PC-9 (cell line): ENCODE results near the gene HOXA11. TPM values are rescaled to one million over a fixed set of nuclear protein-coding genes. Genes with fewer than 3 reads are reported as not detected.

Source experiments
- BruUV-seq: library from RNA; stranded (reverse); fragments of 400-500 nt; replicated peaks from 2 replicates; lab custom pipeline; 2021; lab: Mats Ljungman, UMichigan
- CTCF ChIA-PET: fragments of 300-600 bp; sonication (Branson Sonifier 250); formaldehyde crosslinking; loops from one replicate; lab custom pipeline; 2022; ENCODE audit warnings: antibody characterized with exemption; lab: Charles Lee
- POLR2A ChIA-PET: fragments of 300-600 bp; sonication (Branson Sonifier 250); formaldehyde crosslinking; loops from one replicate; lab custom pipeline; 2022; ENCODE audit warnings: antibody characterized with exemption; ENCODE audit not compliant: unreplicated experiment; lab: Charles Lee
- DNase-seq, 2 experiments: peaks; one replicate each; pipeline versions ENCODE4 v3.0.0 to v3.0.0-alpha.2; 2015 to 2022; ENCODE audit warnings: mixed read lengths in 1 of 2
- H2AFZ ChIP-seq: fragments of 200-600 bp; sonication (generic); 2 replicates; pipeline ENCODE4 v1.8.1; 2017; ENCODE audit warnings: antibody characterized with exemption
- H3F3A ChIP-seq: fragments of 200-600 bp; sonication (generic); 2 replicates; pipeline ENCODE4 v1.8.1; 2017; ENCODE audit warnings: antibody characterized with exemption, mild to moderate bottlenecking, low read depth; ENCODE audit not compliant: insufficient read depth
- H3K27ac ChIP-seq: fragments of 200-600 bp; sonication (generic); 2 replicates; pipeline ENCODE4 v1.6.1; 2016; ENCODE audit warnings: mixed run types
- H3K27me3 ChIP-seq: fragments of 200-600 bp; sonication (generic); 2 replicates; pipeline ENCODE4 v1.6.1; 2016; ENCODE audit warnings: low read depth, mixed run types; ENCODE audit not compliant: insufficient read depth
- H3K36me3 ChIP-seq: fragments of 200-600 bp; sonication (generic); 2 replicates; pipeline ENCODE4 v1.6.1; 2016; ENCODE audit warnings: low read depth, mixed run types
- H3K4me1 ChIP-seq: fragments of 200-600 bp; sonication (generic); replicated peaks from 2 replicates; pipeline ENCODE4 v1.6.1; 2016; ENCODE audit warnings: mixed run types; ENCODE audit not compliant: insufficient read depth
- H3K4me2 ChIP-seq: fragments of 200-600 bp; sonication (generic); 2 replicates; pipeline ENCODE4 v1.6.1; 2017; ENCODE audit warnings: mixed run types
- H3K4me3 ChIP-seq: fragments of 200-600 bp; sonication (generic); 2 replicates; pipeline ENCODE4 v1.6.1; 2016; ENCODE audit warnings: mixed run types
- H3K79me2 ChIP-seq: fragments of 200-600 bp; sonication (generic); 2 replicates; pipeline ENCODE4 v1.6.1; 2017; ENCODE audit warnings: low read depth, mixed run types
- H3K9me2 ChIP-seq: fragments of 200-600 bp; sonication (generic); 2 replicates; pipeline ENCODE4 v1.8.1; 2017; ENCODE audit warnings: mild to moderate bottlenecking; ENCODE audit not compliant: insufficient read depth
- H3K9me3 ChIP-seq: fragments of 200-600 bp; sonication (generic); 2 replicates; pipeline ENCODE4 v1.8.1; 2016; ENCODE audit warnings: low read depth; ENCODE audit not compliant: insufficient read depth
- H4K20me1 ChIP-seq: fragments of 200-600 bp; sonication (generic); 2 replicates; pipeline ENCODE4 v1.8.1; 2017; ENCODE audit not compliant: insufficient read depth
- CTCF ChIP-seq: fragments of 200-600 bp; sonication (generic); conservative IDR thresholded peaks from 2 replicates; pipeline ENCODE4 v1.6.1; 2017; ENCODE audit warnings: mixed run types, antibody characterized with exemption, mild to moderate bottlenecking, moderate library complexity
- EZH2 ChIP-seq: fragments of 200-600 bp; sonication (generic); IDR thresholded peaks from 2 replicates; pipeline ENCODE4 v1.8.0; 2017; ENCODE audit warnings: antibody characterized with exemption, low read depth
- intact Hi-C: fragments of 100-400 bp; cut with micrococcal nuclease; formaldehyde crosslinking; loops from one replicate; pipeline ENCODE4 v1.10.0; 2022; ENCODE audit not compliant: unreplicated experiment
- total RNA-seq: library from RNA; stranded (reverse); gene quantifications from 2 replicates; pipeline ENCODE4 v1.2.3, GENCODE V29; 2021

Gene HOXA11
- total RNA-seq, 1 experiment from 2014 or later = 0.26 TPM

GRCh38 chr7:27161721-27162560, 23.1 kb downstream of the HOXA11 start:
- H3K27me3 ChIP-seq = no peaks in the 10 kb centered on the region
- no peak overlapping the region for H3K27ac ChIP-seq
- intact Hi-C loops = loop anchor here (1.0 to 10.0 kb wide), 10 partner anchors 302 to 1595 kb away; no protein-coding TSS in a partner anchor

GRCh38 chr7:27161214-27161720, 23.8 kb downstream of the HOXA11 start:
- Histone ChIP-seq H3K9me2 (no peaks in the 10 kb centered on the region), H3K27ac (no peak overlapping the region), H3K79me2 (no peaks in the 10 kb centered on the region), H3F3A (peaks cover 14% of the 10 kb centered on the region; the same call in 1 of the 2 replicates), H2AFZ (peak overlapping the region; percentile 97), H3K36me3 (no peaks in the 10 kb centered on the region), H4K20me1 (no peaks in the 10 kb centered on the region), H3K4me3 (peak overlapping the region; percentile 71), H3K27me3 (no peaks in the 10 kb centered on the region), H3K4me1 (0 out of 2 replicates have a peak, but pooled peaks cover 3% of the 10 kb centered on the region), H3K9me3 (no peaks in the 10 kb centered on the region), H3K4me2 (peak overlapping the region; percentile 86)
- ChIA-PET POLR2A (interaction anchor here (0.5 to 0.6 kb wide), 2 partner anchors 16 to 501 kb away, joined by 3 to 9 read pairs; no protein-coding TSS in a partner anchor), CTCF (interaction anchor here (0.6 to 3.1 kb wide), 16 partner anchors 9 to 1272 kb away, joined by 3 to 24 read pairs (median 6); no protein-coding TSS in a partner anchor)
- no peak for DNase-seq
- no TSS peak for BruUV-seq
- TF ChIP-seq EZH2 (no peak), CTCF (peak; percentile 55)
- intact Hi-C loops = loop anchor here (1.0 to 10.0 kb wide), 10 partner anchors 301 to 1594 kb away; no protein-coding TSS in a partner anchor

More at GRCh38 chr7:27161721-27162560, 23.1 kb downstream of the HOXA11 start:
- TF ChIP-seq EZH2 (no peak), CTCF (no peak)
- no peak overlapping the region for H3K4me3 ChIP-seq
- H4K20me1 ChIP-seq = no peaks in the 10 kb centered on the region
- H2AFZ ChIP-seq = no peak overlapping the region
- ChIA-PET CTCF (interaction anchor here (0.6 to 3.1 kb wide), 11 partner anchors 9 to 793 kb away, joined by 3 to 24 read pairs (median 6); no protein-coding TSS in a partner anchor), POLR2A (interaction anchor here (0.5 to 0.7 kb wide), 3 partner anchors 301 to 1010 kb away, joined by 3 to 9 read pairs (median 5); partner anchors contain the start of gene NFE2L3)
- H3K9me2 ChIP-seq = no peaks in the 10 kb centered on the region
- no peak for DNase-seq
- H3K9me3 ChIP-seq = no peaks in the 10 kb centered on the region
- H3K36me3 ChIP-seq = no peaks in the 10 kb centered on the region
- BruUV-seq = no TSS peak
- no peaks in the 10 kb centered on the region for H3K79me2 ChIP-seq
- no peak overlapping the region for H3K4me2 ChIP-seq
- 0 out of 2 replicates have a peak, but pooled peaks cover 3% of the 10 kb centered on the region for H3K4me1 ChIP-seq
- peaks cover 14% of the 10 kb centered on the region; the same call in 1 of the 2 replicates for H3F3A ChIP-seq
